Aorta (tissue), 5 donors: ENCODE data around the gene TRAF7. TPM values are rescaled to one million over a fixed set of nuclear protein-coding genes. Genes with fewer than 3 reads are reported as not detected.

Experiments
- ATAC-seq: fragments of 200-7000 bp; cut with Tn5 transposase; one replicate; pipeline ENCODE4 v1.9.1; 2022; ENCODE audit warnings: moderate library complexity; ENCODE audit not compliant: low FRiP score
- DNase-seq, 2 donors: peaks; one replicate each; pipeline ENCODE4 v3.0.0-alpha.2; 2020
- H3K27ac ChIP-seq, 2 donors: one replicate each; pipeline ENCODE4 v1.5.1; 2013; ENCODE audit warnings: low read length in 2 of 2, mild to moderate bottlenecking in 2 of 2, moderate library complexity in 2 of 2, control low read depth in 1 of 2, inconsistent platforms in 1 of 2, low read depth in 1 of 2
- H3K27me3 ChIP-seq, 2 donors: one replicate each; pipeline ENCODE4 v1.6.1; 2013; ENCODE audit warnings: control low read depth in 1 of 2, low read length in 1 of 2, mild to moderate bottlenecking in 1 of 2, moderate library complexity in 1 of 2; ENCODE audit not compliant: insufficient read depth in 2 of 2, control insufficient read depth in 1 of 2
- H3K36me3 ChIP-seq, 2 donors: one replicate each; pipeline ENCODE4 v1.6.1; 2013; ENCODE audit warnings: control low read depth in 1 of 2, low read length in 1 of 2, mild to moderate bottlenecking in 1 of 2; ENCODE audit not compliant: insufficient read depth in 2 of 2, control insufficient read depth in 1 of 2
- H3K4me1 ChIP-seq, 2 donors: one replicate each; pipeline ENCODE4 v1.6.1; 2013; ENCODE audit warnings: low read length in 2 of 2, control low read depth in 1 of 2, mild to moderate bottlenecking in 1 of 2, moderate library complexity in 1 of 2; ENCODE audit not compliant: insufficient read depth in 2 of 2, control insufficient read depth in 1 of 2
- H3K4me3 ChIP-seq, 2 donors: one replicate each; pipeline ENCODE4 v1.5.1; 2013; ENCODE audit warnings: low read length in 2 of 2, control low read depth in 1 of 2, mild to moderate bottlenecking in 1 of 2
- H3K9me3 ChIP-seq: one replicate; pipeline ENCODE4 v1.6.1; 2013; ENCODE audit warnings: mild to moderate bottlenecking, low read length; ENCODE audit not compliant: control insufficient read depth
- WGBS, 2 donors: extraction: QIAGEN DNeasy Blood & Tissue Kit; methylation state at CpG; one replicate each; pipeline ENCODE4 v1.1.7; 2013; 5-methylcytosine and 5-hydroxymethylcytosine counted together
- intact Hi-C, 2 donors: fragments of 100-400 bp; cut with DNase I; formaldehyde crosslinking; loops; one replicate each; pipeline versions ENCODE4 v1.14.2 to v1.15.0; 2022
- polyA plus RNA-seq, 2 donors: library from polyadenylated mRNA; stranded (reverse); fragments of 200-250 nt; gene quantifications; one replicate each; pipeline ENCODE4 v1.2.3, GENCODE V29; 2013
- total RNA-seq, 2 donors: library from RNA; stranded (reverse); fragmentation: NEBNext Ultra II Directional; extraction: Animal tissue kit (Norgen Biotek cat#: 25700); gene quantifications; one replicate each; pipeline ENCODE4 v1.2.1, GENCODE V29; 2021
- donor health status: healthy with polysubstance abuse.
- donor health status: Bipolar disorder and iron deficiency.
- donor health status: DM: no; HTN: no; CAD: no.
- donor health status: DM: no; HTN: no; CAD: no.
- donor health status: DM: yes; HTN: yes; CAD: no.

The TRAF7 gene
- total and polyA plus RNA-seq, 4 donors, result 24.4 to 54.4 (median 42.8) TPM

DNA sequence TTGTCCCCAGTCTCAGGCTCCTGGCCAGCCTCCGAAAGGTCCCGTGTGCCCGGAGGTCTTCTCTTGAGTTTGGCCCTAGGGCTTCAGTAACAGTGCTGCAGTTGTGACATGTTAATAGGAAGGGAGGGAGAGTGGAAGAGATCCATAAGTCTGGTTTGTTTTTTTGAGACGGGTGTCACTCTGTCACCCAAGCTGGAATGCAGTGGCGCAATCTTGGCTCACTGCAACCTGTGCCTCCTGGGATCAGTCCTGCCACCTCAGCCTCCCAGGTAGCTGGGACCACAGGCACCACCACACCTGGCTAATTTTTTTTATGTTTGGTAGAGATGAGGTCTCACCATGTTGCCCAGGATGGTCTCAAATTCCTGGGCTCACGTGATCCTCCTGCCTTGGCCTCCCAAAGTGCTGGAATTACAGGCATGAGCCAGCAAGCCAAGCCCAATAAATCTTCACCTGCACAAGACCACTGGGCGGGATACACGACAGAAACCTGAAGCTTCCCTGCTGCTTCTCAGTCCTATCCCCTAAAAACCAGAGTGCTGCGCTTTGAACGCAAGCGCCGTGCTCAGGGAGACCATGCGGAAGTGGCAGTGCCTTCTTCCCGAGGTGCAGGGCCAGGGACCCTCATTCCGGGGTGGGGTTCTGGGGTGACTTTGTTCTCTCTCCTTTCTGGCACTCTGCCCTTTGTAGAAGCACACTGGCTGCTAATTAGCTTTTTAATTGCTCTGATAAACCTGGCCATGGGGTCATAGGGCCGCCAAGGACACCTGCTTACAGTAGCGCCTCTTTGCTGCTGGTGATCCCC is 10.9 kb downstream of the TRAF7 start:
- no peak for DNase-seq
- 89 to 92% methylated on average over 17 of the region's 17 CpGs for WGBS, 2 donors
- intact Hi-C loops, result no loop called here
- no peak overlapping the region for H3K27ac ChIP-seq
- ATAC-seq, result no peak
- no peaks in the 10 kb centered on the region for H3K9me3 ChIP-seq
- peaks cover 0 to 2% of the 10 kb centered on the region in 2 donors for H3K36me3 ChIP-seq
- H3K4me1 ChIP-seq, result no peaks in the 10 kb centered on the region
- H3K27me3 ChIP-seq, result no peaks in the 10 kb centered on the region
- H3K4me3 ChIP-seq, result no peak overlapping the region

DNA sequence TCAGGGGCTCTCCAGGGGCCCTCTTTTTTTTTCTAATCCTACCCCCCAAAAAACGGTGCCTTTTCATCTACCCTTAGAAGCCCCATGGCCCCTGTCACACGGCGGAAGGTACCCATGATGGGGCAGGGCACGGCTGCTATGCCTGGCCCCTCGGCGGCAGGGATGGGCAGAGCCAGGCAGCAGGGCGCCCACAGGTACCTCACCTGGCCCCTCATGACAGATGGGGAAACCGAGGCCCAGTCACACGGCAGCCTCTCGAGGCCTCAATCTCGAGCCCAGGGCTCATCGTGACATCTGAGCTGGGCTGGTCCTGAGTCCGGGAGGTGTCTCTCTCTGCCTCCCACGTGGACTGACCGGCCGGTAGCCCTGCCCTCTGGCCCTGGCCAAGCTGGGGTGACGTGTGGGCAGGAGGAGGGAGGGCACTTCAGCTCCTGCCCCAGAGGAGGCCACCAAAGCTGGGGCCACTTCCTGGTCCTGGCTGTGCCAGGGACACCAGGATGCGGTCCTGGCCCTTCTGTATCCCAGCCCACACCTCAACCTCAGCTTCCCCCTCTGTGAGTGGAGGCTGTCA is 11.6 kb downstream of the TRAF7 start:
- Histone ChIP-seq H3K4me3 (no peak overlapping the region), H3K27me3 (no peaks in the 10 kb centered on the region), H3K27ac (no peak overlapping the region), H3K9me3 (no peaks in the 10 kb centered on the region), H3K4me1 (no peaks in the 10 kb centered on the region), H3K36me3 (peaks cover 0 to 2% of the 10 kb centered on the region in 2 donors)
- ATAC-seq, result no peak
- intact Hi-C loops, result no loop called here
- no peak for DNase-seq
- WGBS, 2 donors, result 90 to 94% methylated on average over 18 of the region's 18 CpGs

DNA sequence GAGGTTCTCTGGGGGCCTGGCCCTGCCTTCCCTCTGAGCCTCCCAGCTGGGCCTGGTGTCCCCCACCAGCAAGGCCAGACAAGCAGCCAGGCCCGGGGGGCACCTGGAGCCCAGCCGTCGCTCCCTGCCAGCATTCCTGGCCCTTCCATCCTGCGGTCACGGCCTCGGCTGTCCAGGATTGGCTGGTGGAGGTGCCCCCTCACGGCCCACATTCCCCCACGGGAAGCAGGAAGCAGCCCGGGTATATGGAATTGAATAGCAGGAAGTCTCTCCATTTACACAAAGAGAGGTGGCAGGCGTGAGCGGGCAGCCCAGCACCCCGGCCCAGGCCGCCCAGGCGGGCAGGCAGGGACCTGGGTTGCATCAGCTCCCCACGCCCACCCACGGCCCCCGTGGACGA is 14.5 kb downstream of the TRAF7 start:
- no peaks in the 10 kb centered on the region for H3K27me3 ChIP-seq
- H3K4me1 ChIP-seq, result no peaks in the 10 kb centered on the region
- no peak overlapping the region for H3K4me3 ChIP-seq
- ATAC-seq, result peak; percentile 52
- no peak overlapping the region for H3K27ac ChIP-seq
- no peak for DNase-seq
- peaks cover 0 to 7% of the 10 kb centered on the region in 2 donors for H3K36me3 ChIP-seq
- WGBS, 2 donors, result 83 to 90% methylated on average over 17 to 18 of the region's 18 CpGs
- H3K9me3 ChIP-seq, result no peaks in the 10 kb centered on the region
- intact Hi-C loops, result no loop called here

DNA sequence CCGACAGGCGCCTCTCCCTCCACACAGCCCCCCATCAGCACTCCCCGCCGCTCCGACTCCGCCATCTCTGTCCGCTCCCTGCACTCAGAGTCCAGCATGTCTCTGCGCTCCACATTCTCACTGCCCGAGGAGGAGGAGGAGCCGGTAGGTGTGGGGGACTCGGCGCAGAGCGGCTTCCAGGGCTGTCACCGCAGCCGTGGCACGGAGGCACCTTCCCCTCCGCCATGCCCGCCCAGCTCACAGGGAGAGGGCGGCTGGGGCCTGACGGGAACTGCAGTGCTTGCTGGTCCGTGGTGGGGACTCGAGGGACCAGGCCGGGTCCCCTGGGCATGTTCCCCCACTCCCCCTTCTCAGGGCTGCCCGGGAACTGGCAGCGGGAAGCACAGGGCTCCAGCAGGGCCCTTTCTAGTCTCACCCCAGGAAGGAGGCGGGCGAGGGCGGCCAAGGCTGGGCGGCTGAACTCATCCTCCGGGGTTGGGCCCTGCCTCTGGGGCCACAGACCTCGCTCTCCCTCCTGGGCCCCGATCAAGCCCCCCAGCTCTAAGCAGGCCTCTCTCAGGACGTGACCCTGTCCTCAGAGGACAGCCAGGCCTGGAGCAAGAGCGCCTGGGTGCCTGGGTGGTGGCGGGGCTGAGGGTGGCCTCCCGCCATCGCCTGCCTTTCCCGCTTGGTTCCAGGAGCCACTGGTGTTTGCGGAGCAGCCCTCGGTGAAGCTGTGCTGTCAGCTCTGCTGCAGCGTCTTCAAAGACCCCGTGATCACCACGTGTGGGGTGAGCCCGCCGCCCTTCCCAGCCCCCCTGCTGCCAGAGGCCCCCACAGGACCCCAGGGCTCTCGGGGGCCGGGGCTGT is 15.2 kb downstream of the TRAF7 start:
- peak; percentile 3 for ATAC-seq
- H3K4me1 ChIP-seq, result no peaks in the 10 kb centered on the region
- H3K4me3 ChIP-seq, result no peak overlapping the region
- intact Hi-C loops, result no loop called here
- H3K27me3 ChIP-seq, result no peaks in the 10 kb centered on the region
- DNase-seq, result no peak
- WGBS, 2 donors, result 93 to 94% methylated on average over 43 to 47 of the region's 47 CpGs
- H3K9me3 ChIP-seq, result no peaks in the 10 kb centered on the region
- peaks cover 0 to 7% of the 10 kb centered on the region in 2 donors for H3K36me3 ChIP-seq
- no peak overlapping the region for H3K27ac ChIP-seq

DNA sequence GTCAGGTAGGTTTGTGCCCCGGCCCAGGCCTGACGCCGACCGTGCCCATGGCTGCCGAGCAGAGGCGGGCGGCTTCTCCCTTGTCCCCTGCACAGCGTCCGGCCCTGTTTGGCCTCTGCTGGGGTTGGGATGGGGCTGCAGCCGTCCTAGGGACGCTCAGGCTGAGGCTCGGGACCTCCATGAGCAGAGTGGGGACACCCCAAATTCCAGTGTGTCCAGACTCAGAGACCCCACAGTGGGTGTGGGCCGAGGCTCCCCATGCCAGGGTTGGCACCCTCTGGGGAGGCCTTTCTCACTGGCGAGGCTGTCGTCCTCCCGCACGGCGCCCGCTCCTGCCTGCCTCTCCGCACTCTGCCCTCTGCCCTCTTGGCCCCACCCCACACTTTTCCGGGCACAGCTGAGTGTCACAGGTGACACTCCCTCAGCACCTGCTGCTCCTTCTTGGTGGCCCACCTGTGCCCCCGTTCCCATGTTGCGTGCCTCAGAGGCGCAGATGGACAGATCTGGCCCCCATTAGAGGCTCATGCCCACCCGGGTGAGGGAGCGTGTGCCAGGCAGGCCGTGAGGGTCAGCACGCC is 16.1 kb downstream of the TRAF7 start:
- H3K9me3 ChIP-seq, result no peaks in the 10 kb centered on the region
- H3K27ac ChIP-seq, result no peak overlapping the region
- H3K27me3 ChIP-seq, result no peaks in the 10 kb centered on the region
- no peak overlapping the region for H3K4me3 ChIP-seq
- intact Hi-C loops, result no loop called here
- peaks cover 0 to 12% of the 10 kb centered on the region in 2 donors for H3K36me3 ChIP-seq
- ATAC-seq (no peak), DNase-seq (no peak)
- H3K4me1 ChIP-seq, result no peaks in the 10 kb centered on the region
- WGBS, 2 donors, result 94 to 95% methylated on average over 28 of the region's 28 CpGs

DNA sequence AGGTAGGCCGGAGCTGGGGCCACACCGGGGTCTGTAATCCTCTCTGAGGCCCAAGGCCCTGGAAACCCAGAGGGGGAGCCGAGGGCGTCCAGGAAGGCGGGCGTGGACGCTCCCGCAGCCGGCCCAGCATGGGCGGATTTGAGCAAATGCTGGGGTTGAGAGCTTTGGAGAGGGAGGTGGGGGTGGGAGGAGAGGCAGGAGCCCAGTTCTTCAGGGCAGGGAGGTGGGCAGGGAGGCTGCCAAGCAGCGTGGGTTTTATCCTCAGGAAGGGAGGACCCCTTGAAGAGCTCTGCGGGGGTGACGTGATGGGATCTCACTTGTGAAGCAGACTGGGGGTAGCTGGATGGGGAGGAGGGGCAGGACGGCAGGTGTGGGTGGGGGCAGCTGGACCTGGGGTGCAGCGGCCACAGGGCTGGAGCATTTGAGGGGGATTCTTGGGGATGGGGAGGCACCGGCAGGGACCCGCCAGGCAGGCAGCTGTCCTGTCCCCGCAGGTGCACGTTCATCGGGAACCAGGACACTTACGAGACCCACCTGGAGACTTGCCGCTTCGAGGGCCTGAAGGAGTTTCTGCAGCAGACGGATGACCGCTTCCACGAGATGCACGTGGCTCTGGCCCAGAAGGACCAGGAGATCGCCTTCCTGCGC is 17.2 kb downstream of the TRAF7 start:
- Histone ChIP-seq H3K4me1 (no peaks in the 10 kb centered on the region), H3K4me3 (no peak overlapping the region), H3K9me3 (no peaks in the 10 kb centered on the region), H3K27me3 (no peaks in the 10 kb centered on the region), H3K36me3 (peaks cover 0 to 14% of the 10 kb centered on the region in 2 donors), H3K27ac (no peak overlapping the region)
- DNase-seq, result no peak
- 92 to 95% methylated on average over 29 of the region's 29 CpGs for WGBS, 2 donors
- ATAC-seq, result no peak
- intact Hi-C loops, result no loop called here

DNA sequence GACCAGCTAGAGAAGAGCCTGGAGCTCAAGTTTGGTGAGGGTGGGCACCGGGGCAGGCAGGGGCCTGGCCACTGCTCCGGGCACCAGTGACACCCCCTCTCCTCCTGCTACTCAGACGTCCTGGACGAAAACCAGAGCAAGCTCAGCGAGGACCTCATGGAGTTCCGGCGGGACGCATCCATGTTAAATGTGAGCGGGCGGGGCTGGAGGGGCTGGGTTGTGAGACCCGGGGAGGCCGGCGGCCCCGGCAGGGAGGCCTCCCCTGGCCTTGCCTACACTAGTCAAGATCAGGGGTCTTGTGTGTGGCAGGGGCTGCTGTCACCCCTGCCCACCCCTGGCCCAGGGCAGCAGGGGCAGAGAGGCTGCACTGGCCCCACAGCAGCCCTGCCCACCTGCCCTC is 17.8 kb downstream of the TRAF7 start:
- 87 to 94% methylated on average over 14 of the region's 14 CpGs for WGBS, 2 donors
- Histone ChIP-seq H3K9me3 (no peaks in the 10 kb centered on the region), H3K36me3 (peaks cover 0 to 12% of the 10 kb centered on the region in 2 donors)

DNA sequence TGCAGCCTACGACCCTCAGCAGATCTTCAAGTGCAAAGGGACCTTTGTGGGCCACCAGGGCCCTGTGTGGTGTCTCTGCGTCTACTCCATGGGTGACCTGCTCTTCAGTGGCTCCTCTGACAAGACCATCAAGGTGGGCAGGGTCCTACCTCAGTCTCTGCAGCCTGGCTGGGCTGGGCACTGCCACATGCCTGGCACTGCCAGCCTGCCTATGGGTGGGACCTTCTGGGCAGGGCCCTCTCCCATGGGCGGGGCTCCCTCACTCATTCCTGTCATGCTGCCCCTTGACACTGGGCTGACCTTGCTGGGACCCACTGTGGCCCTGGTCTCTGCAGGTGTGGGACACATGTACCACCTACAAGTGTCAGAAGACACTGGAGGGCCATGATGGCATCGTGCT is 18.3 kb downstream of the TRAF7 start:
- Histone ChIP-seq H3K27me3 (no peaks in the 10 kb centered on the region), H3K27ac (no peak overlapping the region), H3K4me1 (no peaks in the 10 kb centered on the region), H3K9me3 (no peaks in the 10 kb centered on the region), H3K4me3 (no peak overlapping the region), H3K36me3 (peaks cover 0 to 12% of the 10 kb centered on the region in 2 donors)
- no peak for ATAC-seq
- WGBS, 2 donors, result 85 to 93% methylated on average over 3 to 4 of the region's 4 CpGs
- DNase-seq, result no peak
- intact Hi-C loops, result no loop called here

More for the DNA sequence above, 17.8 kb downstream of the TRAF7 start:
- intact Hi-C loops, result no loop called here
- no peak overlapping the region for H3K27ac ChIP-seq
- H3K4me1 ChIP-seq, result no peaks in the 10 kb centered on the region
- H3K27me3 ChIP-seq, result no peaks in the 10 kb centered on the region
- H3K4me3 ChIP-seq, result no peak overlapping the region
- DNase-seq (no peak), ATAC-seq (no peak)
